Measurements from ENCODE around the gene RABL3.

RABL3 gene

DNA sequence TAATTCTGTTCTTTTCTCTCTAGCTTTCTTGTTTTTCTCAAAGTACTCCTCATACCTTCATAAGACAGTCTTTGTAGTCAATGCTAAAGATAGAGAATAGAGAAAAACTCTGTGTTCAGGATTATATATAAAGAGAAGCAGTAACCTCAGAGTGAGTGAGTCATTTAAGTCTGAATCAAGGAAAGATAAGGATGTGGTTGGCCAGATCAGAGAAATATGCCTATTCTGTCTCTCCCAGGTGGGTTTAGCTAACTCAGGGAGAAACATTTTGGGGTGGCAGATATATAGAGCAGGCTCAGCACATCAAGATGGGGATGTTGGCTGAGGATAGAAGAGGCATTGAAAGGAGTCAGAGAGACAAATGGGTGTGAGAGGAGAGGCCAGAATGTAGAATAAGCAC is 31.6 kb upstream of the RABL3 start:
- H3K4me3 ChIP-seq (ENCODE audit: control insufficient read depth, low read depth, low read length): no peak overlapping the region
- TF ChIP-seq CTCF (conservative IDR thresholded peaks at IDR 0.05; ENCODE audit: control insufficient read depth, insufficient read depth, low read depth, low read length): no peak
- DNase-seq (ENCODE audit: low read depth): peak; percentile 24

- no peak for TF ChIP-seq CTCF (conservative IDR thresholded peaks at IDR 0.05; ENCODE audit: control insufficient read depth, insufficient read depth, low read depth, low read length)
- DNase-seq (ENCODE audit: low read depth): no peak
- no peak overlapping the region for H3K4me3 ChIP-seq (ENCODE audit: control insufficient read depth, low read depth, low read length)
Observed at GRCh38 chr3:120772081-120772480, 29.8 kb upstream of the RABL3 start.

DNA sequence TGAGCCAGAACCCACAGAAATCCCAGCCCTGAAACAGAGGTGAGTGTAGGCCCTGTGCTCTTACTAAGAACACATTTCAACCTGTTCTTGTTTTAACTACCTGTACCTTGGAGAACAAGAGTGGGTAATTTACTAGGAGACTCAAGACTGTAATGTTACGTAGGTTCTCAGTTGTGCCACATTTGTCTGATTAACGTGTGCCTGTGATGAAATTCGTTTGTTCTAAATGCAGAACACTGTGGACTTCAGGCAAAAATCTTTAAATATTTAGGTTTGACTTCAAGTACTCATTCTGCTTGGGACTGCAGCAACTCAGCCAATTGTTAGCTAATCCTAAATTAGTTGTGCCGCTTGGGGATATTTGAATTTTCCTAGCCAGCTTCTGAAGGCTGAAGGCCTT is 28.6 kb upstream of the RABL3 start:
- H3K4me3 ChIP-seq (ENCODE audit: control insufficient read depth, low read depth, low read length): no peak overlapping the region
- TF ChIP-seq CTCF (conservative IDR thresholded peaks at IDR 0.05; ENCODE audit: control insufficient read depth, insufficient read depth, low read depth, low read length): no peak
- DNase-seq (ENCODE audit: low read depth): no peak

- TF ChIP-seq CTCF (conservative IDR thresholded peaks at IDR 0.05; ENCODE audit: control insufficient read depth, insufficient read depth, low read depth, low read length): no peak
- DNase-seq (ENCODE audit: low read depth): no peak
- H3K4me3 ChIP-seq (ENCODE audit: control insufficient read depth, low read depth, low read length): no peak overlapping the region
Observed at GRCh38 chr3:120769436-120769835, 27.1 kb upstream of the RABL3 start.

DNA sequence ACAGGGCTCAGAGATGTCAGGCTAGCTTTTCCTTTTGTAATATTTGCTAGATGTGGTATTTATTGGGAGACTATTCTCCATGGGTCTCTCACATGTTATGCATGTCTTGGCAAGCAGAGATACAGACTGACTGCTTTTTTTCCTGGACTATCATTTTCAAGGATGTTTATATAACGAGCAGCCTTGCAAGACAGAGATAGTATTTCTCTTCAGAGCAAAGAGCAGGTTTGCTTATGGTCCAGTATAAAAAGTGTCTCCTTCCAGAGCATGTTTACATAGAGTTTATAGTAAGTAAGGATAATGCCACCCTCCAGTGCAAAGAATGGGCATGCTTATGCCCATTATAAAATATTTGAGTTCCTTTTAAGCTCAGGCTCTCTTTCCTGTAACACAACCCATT is 24.8 kb upstream of the RABL3 start:
- no peak for DNase-seq (ENCODE audit: low read depth)
- TF ChIP-seq CTCF (conservative IDR thresholded peaks at IDR 0.05; ENCODE audit: control insufficient read depth, insufficient read depth, low read depth, low read length): no peak
- no peak overlapping the region for H3K4me3 ChIP-seq (ENCODE audit: control insufficient read depth, low read depth, low read length)

DNA sequence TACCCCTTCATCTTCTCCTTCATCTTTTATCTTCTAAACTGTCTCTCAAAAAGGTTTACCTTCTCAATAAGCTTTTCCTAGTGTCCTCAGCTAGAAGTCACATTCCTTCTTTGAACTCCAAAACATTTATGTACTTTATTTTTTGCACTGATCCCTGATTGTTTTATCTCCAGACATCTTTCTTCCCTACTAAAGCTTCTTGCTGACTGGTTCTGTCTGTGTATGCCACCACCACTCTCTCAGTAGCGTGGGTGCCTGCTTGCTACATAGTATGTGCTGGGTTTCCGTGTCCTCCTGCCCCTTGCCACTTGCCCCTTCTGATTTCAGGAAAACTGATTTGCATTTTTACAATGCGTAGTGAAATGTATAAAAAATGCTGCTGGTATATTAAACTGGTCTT is 24.3 kb upstream of the RABL3 start:
- no peak for TF ChIP-seq CTCF (conservative IDR thresholded peaks at IDR 0.05; ENCODE audit: control insufficient read depth, insufficient read depth, low read depth, low read length)
- H3K4me3 ChIP-seq (ENCODE audit: control insufficient read depth, low read depth, low read length): no peak overlapping the region
- no peak for DNase-seq (ENCODE audit: low read depth)

DNA sequence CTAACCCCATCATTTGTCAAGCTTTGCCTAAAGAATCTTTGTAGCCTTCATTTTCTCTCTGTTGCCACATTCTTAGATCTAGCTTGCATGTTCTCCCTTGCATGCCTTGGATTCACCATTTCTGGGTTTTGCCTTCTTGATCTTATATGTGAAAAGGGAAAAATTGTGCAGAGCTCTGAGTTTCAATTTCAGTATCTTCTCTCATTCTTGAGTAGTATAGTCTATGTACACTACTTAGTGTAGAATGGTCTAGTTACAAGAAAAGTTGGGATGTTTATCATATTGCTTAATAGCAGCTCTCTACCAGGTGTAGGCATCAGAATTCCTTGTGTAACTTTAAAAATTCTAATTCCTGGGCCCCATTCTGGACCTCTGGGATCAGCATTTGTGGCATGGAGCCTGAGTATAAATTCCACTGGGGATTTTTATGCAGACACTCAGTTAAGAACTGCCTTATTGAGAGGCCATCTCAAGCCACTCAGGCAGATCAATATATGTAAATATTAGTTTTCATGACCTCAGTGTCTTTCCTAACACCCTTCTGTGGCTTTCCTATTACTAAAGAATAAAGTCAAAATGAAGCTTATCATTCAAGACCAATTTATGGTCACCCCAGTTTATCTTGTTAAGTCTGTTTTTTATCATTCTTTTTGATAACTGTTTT is 23.6 kb upstream of the RABL3 start:
- no peak for TF ChIP-seq CTCF (conservative IDR thresholded peaks at IDR 0.05; ENCODE audit: control insufficient read depth, insufficient read depth, low read depth, low read length)
- no peak for DNase-seq (ENCODE audit: low read depth)
- no peak overlapping the region for H3K4me3 ChIP-seq (ENCODE audit: control insufficient read depth, low read depth, low read length)

All from fibroblast of mammary gland (primary cell).